GM18951 (cell line): ENCODE data around the gene CD163L1.

Experiments
- POLR2A ChIP-seq: IDR thresholded peaks from 4 replicates; pipeline ENCODE4 v1.6.1; 2011; ENCODE audit warnings: mild to moderate bottlenecking; ENCODE audit not compliant: insufficient read length, insufficient read depth; ENCODE audit errors: extremely low read depth
- in situ Hi-C: fragments of 300-500 bp; cut with MboI; formaldehyde crosslinking; loops from one replicate; pipeline ENCODE4 v1.12.0; 2022; ENCODE audit warnings: low sequenced_read_pairs, mixed read lengths, inconsistent platforms; ENCODE audit not compliant: unreplicated experiment

Gene CD163L1

DNA sequence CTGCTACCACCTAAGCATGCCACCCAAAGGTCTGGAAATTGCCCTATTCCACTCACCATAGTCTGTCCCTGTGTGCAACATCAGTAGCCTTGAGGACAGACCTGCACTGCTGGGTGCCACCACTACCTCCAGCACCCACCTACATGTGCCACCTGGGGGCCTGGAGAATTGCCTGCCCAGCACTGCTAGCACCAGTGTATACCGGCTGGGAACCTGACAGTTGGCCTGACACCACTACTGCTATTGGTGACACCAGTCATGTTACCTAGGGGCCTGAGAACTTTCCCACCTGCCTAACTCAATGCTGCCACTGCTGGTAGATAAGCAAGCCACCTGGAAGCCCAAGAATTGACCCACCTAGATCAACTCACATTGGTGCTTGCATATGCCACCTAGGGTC lies 60.8 kb downstream of the CD163L1 start:
- TF ChIP-seq POLR2A: no peak
- in situ Hi-C loops: no loop called here

DNA sequence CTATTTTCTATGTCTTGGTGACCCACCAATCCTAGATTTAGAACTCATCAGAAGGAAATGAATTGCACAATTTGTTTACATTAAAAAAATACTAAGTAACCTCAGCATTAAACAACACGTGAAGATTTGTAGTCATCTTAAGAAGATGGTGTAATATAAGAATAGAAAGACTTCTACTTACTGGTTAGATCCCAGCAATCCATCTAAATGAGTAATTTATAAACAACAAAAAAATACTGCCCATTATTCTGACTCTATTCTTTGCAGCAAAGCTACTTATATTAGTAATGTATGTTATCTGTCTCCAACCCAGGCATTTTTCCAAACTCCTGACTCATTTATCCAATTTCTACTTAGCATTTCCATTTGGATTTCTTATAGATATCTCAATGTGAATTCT lies 67.8 kb downstream of the CD163L1 start:
- in situ Hi-C loops: no loop called here
- TF ChIP-seq POLR2A: no peak

DNA sequence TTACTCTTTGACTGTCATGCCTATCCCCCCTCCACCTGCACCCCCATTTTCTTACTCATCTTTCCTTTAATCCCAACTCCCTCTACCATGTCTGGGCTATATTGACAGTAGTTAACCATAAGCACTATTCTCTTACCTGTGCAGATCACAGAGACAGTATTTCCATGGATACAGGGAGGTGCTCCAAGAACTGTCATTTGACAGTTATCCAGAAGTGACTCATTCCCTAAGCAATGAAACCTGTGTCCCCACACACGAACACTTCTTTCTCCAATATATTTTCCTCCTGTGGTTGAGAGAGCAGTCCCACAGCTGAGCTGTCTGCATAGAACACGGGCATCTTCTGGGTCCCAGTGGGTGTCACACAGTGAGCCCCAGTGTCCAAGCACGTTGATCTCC lies 68.8 kb downstream of the CD163L1 start:
- in situ Hi-C loops: no loop called here
- no peak for TF ChIP-seq POLR2A

DNA sequence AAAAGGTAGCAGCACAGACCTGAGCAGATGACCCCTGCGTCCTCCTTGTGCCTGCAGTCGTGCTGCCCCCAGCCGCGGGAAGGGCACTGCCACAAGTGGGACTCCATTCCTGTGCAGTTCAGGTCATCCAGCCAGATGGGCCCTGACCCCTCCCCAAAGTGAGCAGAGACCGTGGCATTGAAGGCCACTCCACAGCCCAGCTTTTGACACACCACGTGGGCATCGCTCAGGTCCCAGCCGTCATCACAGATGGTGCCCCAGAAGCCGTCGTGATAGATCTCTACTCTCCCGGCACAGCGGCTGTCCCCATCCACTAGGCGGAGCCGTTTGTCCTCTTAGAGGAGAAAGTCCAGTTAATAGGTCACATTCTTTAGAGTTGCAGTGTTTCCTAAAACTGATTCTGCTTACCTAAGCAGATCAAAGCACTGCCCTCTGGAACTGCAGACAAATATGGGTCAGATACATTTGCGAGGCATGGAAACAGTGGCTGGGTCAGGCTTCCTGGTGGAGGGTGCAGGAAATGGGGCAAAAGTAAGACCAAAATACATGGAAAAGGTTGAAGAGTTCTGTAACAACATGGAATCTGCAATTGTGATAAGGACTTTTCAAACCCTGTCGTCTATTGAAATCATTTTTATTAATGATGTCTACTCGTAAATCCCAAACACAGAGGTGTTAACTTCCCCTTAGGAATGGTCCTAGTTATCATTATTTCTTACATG lies 69.4 kb downstream of the CD163L1 start:
- no peak for TF ChIP-seq POLR2A
- in situ Hi-C loops: no loop called here

DNA sequence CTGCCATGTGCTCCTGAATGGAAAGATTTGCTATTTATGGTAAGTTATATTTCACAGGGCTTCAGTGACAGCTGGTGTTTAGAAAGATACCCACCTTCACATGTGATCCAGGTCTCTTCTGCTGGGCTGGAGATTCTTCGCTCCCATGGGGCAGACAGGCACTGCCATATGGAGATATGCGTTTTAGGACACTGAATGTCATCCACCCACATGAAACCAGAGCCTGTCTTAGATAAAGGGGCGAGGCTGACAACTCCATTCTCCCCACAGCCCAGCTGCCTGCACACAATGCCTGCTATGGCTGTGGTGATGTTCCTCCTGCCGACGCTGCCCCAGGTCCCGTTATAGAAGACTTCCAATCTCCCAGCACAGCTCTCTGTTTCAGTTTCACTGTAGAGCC lies 70.7 kb downstream of the CD163L1 start:
- in situ Hi-C loops: no loop called here

DNA sequence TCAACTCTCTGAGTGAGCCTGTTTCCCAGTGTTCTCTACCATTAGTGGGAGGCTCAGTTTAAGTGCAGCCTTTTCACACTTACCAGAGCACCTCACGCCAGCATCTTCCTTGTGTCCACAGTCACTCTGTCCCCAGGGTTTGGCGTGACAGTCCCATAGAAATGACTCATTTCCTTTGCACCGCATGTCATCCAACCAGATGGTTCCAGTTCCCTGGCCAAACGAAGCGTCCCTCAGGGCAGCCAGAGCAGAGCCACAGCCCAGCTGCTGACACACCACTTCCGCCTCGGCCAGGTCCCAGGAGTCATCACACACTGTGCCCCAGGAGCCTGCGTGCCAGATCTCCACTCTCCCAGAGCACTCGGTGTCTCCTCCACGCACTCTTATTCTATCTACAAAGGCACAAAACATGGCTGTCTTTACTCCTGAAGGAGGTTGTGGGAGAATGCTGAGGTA lies 74.7 kb downstream of the CD163L1 start:
- in situ Hi-C loops: no loop called here
- no peak for TF ChIP-seq POLR2A

More for the DNA sequence above, 70.7 kb downstream of the CD163L1 start:
- TF ChIP-seq POLR2A: no peak

DNA sequence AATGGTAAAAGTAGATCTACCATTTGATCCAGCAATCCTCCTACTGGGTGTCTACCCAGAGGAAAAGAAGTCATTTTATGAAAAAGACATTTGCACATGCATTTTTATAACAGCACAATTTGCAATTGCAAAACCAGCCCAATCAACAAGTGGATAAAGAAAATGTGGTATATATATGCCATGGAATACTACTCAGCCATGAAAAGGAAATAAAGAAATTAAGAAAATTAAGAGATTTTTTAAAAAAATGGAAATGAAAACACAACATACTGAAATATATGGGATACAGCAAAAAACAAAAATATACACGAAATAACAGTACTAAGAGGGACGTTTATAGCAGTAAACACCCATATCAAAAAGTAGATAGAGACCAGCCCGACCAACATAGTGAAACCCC lies 81.2 kb downstream of the CD163L1 start:
- in situ Hi-C loops: no loop called here
- TF ChIP-seq POLR2A: no peak

DNA sequence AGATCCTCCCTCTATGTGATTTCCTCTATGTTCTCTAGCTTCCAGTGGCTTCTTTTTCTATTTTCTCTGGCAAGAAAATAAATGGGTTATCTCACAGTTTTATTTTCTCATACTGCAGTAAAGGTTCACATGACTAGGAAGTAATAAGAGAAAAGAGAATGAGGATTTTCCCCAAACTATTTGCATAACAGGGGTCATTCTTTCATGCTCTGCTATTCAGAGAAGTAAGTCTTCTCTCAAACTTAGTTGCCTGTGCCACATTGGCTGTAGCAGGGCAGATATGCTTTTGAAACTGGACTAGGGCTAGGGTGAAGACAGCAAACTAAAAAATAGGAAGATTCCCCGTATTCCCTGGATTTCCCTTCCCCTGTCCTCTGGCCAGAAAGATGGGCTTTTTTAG lies 82.7 kb downstream of the CD163L1 start:
- no peak for TF ChIP-seq POLR2A
- in situ Hi-C loops: no loop called here

DNA sequence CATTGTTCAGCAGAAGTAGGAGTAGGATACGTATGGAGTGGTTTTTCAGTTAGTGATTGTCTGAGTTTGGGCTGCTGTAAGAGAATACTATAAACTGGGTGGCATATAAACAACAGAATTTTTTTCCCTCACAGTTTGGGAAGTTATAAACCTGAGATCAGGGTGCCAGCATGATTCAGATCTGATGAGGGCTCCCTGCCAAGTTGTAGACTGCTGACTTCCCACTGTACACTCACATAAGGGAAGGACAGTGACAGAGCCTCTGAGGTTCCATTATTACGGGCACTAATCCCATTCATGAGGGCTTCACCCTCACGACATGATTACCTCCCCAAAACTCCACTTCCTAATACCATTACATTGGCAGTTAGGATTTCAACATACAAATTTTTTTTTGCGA lies 89.4 kb downstream of the CD163L1 start:
- TF ChIP-seq POLR2A: no peak
- in situ Hi-C loops: no loop called here

DNA sequence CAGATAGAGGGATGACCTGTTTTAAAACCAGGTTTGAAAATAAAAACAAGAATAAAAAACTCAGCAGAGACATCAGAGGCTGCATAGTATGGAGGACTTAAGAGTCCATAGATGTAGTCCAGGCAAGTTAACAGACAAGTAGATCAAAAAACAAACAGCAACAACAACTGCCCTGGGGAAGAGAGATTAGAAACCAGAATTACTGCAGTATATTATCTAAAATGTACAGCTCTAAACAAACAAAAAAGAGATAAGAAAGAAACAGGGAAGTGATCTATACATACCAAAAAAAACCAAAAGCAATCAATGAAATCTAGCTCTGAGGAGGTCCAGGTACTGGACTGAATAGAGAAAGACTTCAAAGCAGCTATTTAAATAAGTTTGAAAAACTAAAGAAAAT lies 91.3 kb downstream of the CD163L1 start:
- in situ Hi-C loops: no loop called here
- no peak for TF ChIP-seq POLR2A

DNA sequence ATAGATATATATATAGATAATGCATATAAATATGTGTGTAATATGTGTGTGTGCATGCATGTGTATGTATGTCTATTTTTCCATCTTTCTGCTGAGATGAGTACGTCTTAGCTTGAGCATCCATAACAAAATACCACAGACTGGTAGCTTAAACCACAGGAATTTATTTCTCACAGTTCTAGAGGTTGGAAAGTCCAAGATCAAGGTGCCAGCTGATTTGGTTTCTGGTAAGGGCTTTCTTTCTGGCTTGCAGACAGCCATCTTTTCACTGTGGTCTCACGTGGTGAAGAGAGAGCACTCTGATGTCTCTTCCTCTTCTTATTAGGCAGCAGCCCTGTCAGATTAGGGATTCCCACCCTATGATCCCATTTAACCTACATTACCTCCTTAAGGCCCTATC lies 92.8 kb downstream of the CD163L1 start:
- in situ Hi-C loops: no loop called here
- no peak for TF ChIP-seq POLR2A

DNA sequence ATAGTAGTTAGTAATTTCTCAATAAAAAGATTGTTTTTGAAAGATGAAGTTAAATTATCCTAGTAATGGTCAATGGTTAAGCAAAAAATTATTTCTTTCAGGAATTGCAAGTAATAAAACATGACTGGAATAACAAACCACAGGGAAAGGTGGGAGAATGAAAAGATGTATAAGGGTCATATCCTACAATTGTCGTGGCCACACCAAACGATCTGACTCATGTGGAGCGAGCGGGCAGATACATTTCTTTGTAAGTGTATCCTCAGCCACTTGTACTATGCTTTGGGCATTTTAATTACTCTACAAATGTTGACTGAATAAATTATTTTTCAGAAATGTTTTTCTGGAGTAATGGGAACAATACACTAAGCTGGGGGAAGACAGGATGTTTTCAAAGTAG lies 94.5 kb downstream of the CD163L1 start:
- in situ Hi-C loops: no loop called here
- TF ChIP-seq POLR2A: no peak

DNA sequence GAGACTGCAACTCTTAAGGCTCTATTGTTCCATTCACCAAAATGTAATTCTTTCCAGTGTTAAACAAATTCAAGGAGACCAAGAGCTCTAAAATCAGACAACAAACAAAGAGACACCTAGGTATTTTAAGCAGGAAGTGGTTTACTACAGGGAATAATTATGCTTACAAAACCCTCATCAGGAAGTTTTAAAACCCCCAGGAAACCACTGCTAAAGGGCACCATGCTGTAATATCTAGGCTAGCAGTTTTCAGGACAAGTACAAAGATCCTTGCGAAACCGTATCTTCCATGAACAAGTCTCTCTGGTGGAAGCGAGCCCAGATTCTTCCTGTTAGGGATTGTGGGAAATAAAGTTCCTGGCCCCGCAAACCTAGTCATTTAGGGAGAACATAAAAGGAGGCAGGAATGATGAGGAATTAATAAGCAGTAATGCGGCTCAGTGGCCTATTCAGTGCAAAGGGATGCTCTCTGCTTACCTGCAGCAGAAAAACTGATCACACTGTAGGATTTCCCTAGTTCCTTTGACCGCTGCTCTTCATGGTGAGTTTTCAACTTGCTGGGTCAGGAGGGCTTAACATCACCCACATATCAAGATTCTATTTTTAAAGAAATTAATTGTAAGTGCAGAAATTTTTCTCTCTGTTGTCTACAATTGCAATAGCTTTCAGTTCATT lies 97.3 kb downstream of the CD163L1 start:
- in situ Hi-C loops: no loop called here
- no peak for TF ChIP-seq POLR2A
